Fibroblast of pulmonary artery (primary cell): Measurements from ENCODE around the gene LPIN1.

Experiments used
- DNase-seq: peaks from one replicate; pipeline ENCODE4 v3.0.0-alpha.2; 2010; ENCODE audit warnings: low read depth
- H3K4me3 ChIP-seq: replicated peaks from 2 replicates; pipeline ENCODE4 v1.5.1; 2011; ENCODE audit warnings: low read depth, mild to moderate bottlenecking, control low read depth, low read length, moderate library complexity
- TF ChIP-seq, protein P1 (sequence below): IDR thresholded peaks from 2 replicates; pipeline ENCODE4 v1.5.1; 2011; ENCODE audit warnings: mild to moderate bottlenecking, control low read depth, low read length, inconsistent platforms; ENCODE audit errors: missing control alignments

The LPIN1 gene

DNA sequence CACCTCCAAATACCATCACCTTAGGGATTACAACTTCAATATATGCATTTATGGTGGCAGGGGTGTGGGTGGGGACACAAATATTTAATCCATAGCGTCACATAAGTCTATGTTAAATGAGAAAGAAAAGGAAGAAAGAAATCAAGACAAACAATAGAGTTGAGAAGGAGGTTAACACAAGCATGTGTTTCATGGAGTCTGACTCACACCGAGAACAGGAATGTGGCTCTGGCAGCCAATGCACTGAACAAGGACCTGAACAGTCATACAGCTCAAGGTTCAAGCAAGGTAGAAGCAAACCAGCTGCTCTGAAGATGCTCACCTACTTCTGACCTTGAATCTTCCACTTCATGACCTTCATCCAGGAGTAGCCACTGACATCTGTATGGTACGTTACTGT lies 36.2 kb upstream of the LPIN1 start:
- no peak overlapping the region for H3K4me3 ChIP-seq
- peak; percentile 87 for DNase-seq

GRCh38 chr2:11710632-11711353 lies 35.6 kb upstream of the LPIN1 start:
- no peak overlapping the region for H3K4me3 ChIP-seq
- TF ChIP-seq, protein P1, sequence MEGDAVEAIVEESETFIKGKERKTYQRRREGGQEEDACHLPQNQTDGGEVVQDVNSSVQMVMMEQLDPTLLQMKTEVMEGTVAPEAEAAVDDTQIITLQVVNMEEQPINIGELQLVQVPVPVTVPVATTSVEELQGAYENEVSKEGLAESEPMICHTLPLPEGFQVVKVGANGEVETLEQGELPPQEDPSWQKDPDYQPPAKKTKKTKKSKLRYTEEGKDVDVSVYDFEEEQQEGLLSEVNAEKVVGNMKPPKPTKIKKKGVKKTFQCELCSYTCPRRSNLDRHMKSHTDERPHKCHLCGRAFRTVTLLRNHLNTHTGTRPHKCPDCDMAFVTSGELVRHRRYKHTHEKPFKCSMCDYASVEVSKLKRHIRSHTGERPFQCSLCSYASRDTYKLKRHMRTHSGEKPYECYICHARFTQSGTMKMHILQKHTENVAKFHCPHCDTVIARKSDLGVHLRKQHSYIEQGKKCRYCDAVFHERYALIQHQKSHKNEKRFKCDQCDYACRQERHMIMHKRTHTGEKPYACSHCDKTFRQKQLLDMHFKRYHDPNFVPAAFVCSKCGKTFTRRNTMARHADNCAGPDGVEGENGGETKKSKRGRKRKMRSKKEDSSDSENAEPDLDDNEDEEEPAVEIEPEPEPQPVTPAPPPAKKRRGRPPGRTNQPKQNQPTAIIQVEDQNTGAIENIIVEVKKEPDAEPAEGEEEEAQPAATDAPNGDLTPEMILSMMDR = no peak
- DNase-seq = peak; percentile 31

More for the DNA sequence above, 36.2 kb upstream of the LPIN1 start:
- TF ChIP-seq, protein P1 = no peak

DNA sequence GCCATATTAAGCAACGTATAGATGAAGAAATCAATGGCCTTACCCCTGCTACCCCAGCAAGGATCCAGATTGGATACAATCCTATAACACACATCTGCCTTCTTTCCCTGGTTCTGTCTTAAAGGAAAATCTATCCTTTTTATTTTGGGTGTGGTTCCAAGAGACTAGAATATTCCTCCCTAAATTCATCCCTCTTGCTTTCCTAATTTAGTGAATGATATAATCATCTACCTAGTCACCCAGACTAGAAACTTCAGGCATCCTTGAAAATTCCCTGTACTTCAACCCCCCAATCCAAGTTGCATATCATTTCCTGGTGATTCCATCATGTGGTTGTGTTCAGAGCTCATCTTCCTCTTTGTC lies 35.1 kb upstream of the LPIN1 start:
- DNase-seq = no peak
- no peak overlapping the region for H3K4me3 ChIP-seq
- TF ChIP-seq, protein P1 = no peak

DNA sequence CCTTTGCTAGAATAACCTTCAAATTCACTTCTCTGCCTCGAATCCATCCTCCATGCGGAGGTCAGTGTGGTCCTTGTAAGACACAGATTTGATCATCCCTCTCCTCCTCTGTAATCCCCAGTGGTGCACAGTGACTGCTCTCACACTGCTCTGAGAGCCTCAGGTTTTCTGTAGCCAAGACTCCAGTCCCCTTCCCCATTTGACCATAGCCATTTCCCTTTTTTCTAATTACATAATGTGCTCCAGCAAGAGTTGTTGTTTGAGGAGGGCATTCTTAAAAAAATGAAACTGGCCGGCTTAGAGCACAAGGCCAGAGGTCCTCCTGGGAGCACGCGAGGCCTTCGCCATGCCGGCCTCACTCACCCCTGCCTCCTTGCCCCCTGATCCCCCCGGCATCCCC lies 34.7 kb upstream of the LPIN1 start:
- no peak overlapping the region for H3K4me3 ChIP-seq
- TF ChIP-seq, protein P1 = no peak

GRCh38 chr2:11712866-11713265 lies 33.6 kb upstream of the LPIN1 start:
- TF ChIP-seq, protein P1 = no peak
- no peak overlapping the region for H3K4me3 ChIP-seq
- DNase-seq = no peak

More for the DNA sequence above, 34.7 kb upstream of the LPIN1 start:
- DNase-seq = no peak

GRCh38 chr2:11713815-11714214 lies 32.6 kb upstream of the LPIN1 start:
- no peak for DNase-seq
- H3K4me3 ChIP-seq = no peak overlapping the region
- TF ChIP-seq, protein P1 = no peak
